Measurements from ENCODE around the gene NUMB.
"Not testable (repeated sequence)": the region's sequence is repeated elsewhere in the genome, so short reads cannot be mapped to it uniquely, and the experiment has no call there.

The NUMB gene

DNA sequence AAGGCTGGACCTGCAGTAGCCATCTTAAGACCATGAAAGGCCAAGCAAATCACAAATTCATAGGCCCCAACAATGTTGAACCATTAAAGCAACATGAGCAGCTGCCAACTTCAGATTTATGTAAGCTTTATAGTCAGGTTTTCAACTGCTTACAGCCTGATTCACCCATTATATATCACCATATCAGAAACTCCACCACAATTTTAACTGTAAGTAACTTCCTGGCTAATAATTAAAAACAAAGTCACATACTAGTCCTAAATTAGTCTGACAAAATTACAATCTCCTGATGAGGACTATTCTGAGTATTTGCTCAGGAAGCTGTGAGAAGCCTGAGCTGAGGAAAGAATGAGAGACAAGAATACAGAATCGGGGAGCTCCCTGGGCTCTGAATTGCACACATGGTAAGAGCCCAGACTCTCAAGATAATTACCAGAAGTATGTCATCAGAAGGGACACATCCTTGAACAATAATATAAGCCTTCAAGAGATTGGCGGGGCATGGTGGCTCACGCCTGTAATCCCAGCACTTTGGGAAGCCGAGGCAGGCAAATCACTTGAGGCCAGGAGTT is 55.1 kb downstream of the NUMB start:
- no peak for DNase-seq

DNA sequence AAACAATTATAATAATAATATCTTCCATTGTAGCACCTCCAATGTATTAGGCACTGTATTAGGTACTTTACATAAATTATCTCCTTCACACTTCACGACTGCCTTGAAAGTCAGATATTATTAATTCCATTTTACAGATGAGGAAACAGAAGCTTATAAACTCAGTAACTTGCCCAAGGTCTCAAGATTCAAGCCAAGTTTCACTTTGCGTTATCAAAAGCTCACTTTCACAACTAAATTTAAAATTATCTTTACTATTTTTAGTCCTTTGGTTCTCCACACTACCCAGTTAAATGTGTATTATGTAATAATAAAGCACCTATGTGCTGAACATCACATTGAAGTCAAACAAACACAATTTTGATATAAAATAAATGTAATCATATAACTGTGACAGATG is 55.8 kb downstream of the NUMB start:
- DNase-seq = no peak

DNA sequence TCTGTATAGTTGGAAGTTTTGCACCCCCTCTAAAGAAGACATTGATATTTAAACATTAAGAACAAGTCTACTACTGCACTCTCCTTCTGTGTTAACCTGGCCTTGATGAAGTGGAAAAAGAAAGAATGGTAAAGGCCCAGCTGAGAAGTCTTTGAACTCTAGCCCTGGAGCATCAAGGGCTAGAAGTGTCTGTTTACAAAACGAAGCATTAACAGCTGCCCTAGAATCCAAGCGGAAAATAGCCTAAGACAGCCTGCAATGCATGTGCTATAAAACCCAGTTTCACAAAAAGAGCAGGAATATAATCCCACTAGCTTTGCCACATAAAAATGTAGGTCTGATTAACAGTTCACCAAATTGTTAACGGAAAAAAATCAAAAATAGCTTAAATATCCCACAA is 60.5 kb downstream of the NUMB start:
- no peak for DNase-seq

DNA sequence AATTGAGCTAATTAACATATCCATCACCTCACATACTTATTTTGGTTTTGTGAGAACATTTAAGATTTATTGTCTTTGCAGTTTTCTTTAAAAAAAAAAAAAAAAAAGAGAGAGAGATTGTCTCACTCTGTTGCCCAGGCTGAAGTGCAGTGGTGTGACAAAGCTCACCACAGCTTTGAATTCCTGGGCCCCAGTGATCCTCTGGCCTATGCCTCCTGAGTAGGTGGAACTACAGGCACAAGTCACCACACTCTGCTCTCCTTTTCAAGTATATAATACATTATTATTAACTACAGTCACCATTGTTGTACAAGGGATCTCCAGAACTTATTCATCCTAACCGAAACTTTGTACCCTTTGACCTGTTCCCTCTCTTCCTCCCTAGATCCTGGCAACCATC is 64.0 kb downstream of the NUMB start:
- DNase-seq = no peak

DNA sequence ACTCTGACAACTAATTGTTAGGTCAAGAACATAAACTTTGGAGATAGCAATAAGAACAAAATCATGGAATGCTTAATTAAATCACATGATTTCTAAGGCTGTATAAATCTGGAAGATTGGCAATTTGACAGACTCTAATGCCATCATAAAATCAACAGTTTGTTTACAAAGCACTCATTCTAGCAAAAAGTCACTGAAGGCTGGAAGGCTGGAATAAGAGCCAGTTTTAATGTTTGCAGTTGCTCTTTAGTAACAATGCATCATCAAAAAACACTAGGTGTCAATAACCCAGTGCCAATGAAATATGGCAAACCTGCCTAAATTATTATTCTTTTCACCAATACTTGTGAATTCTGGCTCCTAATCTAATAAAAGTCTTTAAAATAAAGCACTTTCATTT is 65.0 kb downstream of the NUMB start:
- no peak for DNase-seq

DNA sequence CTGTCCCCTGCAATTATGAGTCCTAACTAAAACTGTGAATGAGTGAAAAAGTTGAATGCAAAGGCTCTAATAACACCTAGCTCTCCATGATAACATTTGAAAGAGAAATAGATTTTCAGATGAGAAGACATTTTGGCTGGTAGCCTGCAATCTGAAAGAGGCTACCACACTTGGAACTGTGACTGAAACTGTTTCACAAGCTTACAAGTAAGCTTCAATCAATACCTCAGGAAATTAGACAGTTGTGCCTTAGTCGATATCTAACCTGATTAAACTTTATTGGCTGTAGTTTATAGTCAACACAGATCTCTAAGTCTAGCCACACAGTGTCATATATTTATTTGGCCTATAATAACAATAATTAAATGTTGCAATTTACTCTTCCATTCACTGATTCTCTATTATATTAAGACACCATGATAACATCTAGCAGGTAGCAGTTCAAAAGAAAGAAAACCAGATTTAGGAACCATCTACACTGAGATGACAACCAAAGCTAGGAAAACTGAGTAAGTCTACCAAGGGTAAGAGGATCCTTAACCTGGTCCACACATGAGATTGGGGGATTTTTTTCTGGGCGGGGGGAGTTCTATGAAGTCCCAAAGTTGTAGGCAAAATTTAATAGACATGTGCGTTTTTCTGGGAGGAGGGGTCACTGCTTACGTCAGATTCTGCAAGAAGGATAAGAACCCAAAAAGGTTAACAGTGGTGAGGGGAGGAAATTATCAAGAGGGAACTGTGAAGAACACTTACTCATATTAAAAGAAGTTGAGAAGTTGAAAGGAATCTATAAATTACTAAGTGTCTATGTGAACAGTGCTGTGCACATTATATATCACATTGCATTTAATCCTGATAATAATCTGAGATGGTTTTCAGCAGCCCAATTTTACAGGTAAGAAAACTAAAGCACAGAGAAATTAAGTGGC is 65.8 kb downstream of the NUMB start:
- DNase-seq = no peak

DNA sequence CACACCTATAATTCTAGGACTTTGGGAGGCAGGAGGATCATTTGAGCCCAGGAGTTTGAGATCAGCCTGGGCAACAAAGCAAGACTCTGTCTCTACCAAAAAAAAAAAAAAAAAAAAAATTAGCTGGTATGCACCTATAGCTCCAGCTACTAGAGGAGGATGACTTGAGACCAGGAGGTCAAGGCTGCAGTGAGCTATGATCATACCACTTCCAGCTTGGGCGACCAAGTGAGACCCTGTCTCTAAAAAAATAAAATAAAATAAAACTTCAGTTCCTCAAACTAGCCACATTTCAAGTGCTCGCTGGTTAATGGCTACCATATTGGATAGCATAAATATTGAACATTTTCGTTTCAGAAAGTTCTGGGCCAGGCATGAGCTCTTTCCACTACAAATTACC is 70.5 kb downstream of the NUMB start:
- not testable (repeated sequence) for DNase-seq

DNA sequence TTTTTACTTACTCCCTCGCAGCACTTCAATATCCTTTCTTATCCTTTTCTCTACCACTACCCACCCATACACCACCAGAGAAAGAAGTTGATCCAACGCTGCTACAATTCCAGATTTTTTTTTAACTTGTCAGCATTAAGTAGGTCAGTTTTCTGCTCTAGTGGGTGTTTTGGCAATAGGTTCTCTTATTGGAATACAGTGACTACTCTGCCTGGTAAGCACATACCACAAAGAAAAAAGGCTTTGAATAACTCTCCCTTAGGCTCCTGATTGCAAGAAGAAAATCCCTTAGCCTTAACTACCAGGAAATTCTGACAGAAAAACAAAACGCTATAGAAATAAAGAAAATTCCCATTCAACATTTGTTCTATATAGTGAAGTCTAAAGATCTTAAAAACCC is 72.0 kb downstream of the NUMB start:
- no peak for DNase-seq

DNA sequence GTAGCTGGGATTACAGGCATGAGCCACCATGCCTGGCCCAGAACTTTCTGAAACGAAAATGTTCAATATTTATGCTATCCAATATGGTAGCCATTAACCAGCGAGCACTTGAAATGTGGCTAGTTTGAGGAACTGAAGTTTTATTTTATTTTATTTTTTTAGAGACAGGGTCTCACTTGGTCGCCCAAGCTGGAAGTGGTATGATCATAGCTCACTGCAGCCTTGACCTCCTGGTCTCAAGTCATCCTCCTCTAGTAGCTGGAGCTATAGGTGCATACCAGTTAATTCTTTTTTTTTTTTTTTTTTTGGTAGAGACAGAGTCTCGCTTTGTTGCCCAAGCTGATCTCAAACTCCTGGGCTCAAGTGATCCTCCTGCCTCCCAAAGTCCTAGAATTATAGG is 73.3 kb downstream of the NUMB start:
- not testable (repeated sequence) for DNase-seq

DNA sequence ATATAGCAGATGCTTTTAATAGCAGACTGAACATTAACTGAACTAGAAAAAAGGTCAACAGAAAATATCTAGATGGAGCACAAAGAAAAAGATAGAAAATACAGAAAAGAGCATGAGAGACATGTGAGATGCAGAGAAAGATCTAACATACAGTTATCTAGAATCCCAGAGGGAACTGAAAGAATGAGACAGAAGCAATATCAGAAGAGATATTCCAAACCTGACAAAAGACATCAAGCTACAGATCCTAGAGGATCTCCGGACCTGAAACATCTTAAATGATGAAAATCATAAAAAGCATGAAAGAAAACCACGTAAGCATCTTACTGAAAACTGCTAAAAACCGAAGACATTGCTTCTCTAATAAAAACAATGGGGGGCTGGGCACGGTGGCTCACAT is 75.0 kb downstream of the NUMB start:
- no peak for DNase-seq

DNA sequence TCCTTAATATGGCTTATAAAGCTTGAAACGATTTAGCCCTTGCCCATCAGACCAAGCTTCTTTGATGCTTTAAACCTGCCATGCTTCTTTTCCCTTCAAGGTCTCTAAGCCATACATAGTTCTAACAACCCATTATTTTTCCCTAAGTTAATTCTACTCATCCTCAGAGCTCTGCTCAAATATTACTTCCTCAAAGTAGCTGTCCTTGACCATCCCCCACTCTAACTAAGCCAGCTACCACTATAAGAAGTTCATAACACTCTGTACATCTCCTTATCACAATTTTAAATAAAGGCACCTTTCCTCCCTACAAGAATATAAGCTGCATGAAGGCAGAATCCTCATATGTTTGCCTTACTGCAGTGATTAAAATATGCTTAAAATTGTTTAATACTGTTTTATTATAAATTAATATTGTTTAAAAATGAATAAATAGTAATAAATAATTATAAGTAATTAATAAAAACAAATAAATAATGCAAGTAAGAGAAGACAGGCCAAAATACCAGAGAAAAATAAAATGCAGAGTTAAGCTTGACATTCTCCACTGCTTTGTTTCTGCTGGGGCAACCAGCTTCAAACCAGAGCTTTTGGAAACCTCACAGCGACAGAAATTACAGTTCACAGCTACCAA is 76.8 kb downstream of the NUMB start:
- no peak for DNase-seq

DNA sequence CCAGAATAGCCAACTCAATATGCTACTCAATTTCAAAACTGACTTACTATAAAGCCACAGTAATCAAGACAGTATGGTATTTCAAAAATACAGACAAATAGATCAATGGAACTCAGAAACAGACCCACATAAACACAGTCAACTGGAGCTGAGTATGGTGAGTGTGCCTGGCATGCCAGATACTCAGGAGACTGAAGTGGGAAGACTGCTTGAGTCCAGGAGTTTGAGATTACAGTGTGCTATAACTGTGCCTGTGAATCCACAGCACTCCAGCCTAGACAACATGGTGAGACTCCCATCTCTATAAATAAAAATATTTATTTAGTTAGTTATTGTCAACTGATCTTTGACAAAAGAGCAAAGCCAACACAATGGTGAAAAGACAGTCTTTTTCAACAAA is 81.8 kb downstream of the NUMB start:
- no peak for DNase-seq

DNA sequence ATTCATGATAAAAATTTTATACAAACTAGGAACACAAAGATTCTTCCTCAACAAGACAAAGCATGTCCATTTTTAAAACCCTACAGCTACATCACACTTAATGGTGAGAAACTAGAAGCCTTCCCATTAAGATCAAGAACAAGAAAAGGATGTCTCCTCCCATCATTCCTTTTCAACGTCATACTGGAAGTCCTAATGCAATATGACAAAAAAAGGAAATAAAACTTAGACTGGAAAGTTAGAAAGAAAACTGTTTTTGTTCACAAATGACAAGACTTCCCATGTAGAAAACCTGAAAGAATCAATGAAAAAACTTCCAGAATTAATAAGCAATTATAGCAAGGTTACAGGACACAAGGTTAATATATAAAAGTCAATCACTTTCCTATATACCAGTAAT is 82.5 kb downstream of the NUMB start:
- DNase-seq = no peak

DNA sequence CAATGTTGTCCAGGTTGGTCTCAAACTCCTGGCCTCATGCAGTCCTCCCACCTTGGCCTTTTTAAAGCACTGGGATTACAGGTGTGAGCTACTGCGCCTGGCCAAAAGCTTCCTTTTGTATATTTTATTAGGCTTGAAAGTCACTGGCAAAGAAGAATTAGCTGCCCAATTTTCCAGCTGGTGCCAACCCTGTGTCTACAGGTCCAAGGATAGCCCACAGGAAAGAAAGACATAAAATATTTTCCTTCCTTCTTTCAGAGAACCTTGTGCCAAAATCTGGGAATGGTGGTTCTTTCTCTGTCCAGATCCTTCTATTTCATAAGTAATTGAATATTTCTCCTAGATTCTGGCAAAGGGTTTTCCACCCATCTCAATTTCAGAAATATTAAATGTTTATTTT is 84.1 kb downstream of the NUMB start:
- no peak for DNase-seq

DNA sequence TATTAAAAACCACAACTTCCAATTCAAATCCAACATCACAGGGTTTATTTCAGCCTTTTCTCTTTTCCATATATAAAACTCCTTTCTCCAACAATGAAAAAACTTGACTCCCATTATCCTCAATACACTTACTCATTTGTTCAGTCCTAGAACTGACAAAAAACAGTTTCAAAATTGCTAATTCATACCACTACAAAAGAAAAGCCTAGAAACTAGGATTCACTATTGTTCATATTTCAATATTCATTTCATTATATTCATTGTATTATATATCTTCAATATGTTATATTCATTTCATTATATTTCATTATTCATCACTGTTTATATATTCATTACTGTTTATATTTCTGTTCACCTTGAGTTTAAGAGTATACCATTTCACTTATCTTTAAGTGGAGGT is 85.8 kb downstream of the NUMB start:
- DNase-seq = no peak

DNA sequence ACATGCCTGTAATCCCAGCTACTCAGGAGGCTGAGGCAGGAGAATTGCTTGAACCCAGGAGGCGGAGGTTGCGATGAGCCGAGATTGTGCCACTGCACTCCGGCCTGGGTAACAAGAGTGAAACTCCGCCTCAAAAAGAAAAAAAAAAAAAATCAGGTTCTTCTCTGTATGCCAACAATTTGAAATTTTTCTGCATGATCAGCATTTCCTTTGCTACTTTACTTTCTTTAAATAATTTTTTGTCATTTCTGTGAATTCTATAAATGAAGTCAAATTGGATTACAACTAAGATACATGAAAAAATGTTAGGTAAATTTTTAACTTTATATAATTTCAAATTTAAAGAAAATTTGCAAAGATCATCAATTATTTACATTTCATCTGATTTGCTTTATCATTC is 87.8 kb downstream of the NUMB start:
- no peak for DNase-seq

DNA sequence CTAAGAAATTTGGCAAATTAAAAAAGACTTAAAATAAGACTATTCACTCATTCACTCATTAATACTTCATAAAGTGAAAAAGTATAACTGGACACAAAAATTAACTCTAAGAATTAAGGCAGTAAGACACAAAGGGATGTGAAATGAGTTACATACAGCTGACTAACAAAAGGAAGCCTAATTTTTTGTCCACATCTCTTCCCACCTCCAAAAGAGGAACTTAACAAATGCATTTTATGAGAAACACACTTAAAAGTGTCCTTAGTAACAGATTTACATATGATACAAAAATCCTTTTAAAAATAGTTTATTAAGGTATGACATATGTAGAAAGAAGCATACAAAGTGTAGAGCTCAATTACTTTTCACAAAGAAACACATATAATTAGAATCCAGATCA is 88.9 kb downstream of the NUMB start:
- DNase-seq = no peak

DNA sequence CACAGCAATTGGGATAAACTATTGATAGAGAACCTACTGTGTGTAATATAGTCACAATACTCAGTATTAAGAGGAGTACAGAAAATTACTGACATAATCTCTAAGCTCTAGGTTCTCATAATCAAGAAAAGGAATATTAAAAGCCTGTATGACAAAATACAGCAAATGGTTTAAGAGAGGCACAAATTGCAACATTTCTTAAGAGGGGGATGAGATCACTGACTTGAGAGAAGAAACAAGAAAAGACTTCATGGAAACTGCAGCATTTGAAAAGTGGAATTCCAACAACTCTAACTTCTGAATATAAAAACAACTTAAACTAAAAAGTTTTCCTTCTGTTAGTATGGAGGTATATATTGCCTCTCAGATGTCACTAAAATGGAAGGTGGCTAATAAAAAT is 89.7 kb downstream of the NUMB start:
- no peak for DNase-seq

DNA sequence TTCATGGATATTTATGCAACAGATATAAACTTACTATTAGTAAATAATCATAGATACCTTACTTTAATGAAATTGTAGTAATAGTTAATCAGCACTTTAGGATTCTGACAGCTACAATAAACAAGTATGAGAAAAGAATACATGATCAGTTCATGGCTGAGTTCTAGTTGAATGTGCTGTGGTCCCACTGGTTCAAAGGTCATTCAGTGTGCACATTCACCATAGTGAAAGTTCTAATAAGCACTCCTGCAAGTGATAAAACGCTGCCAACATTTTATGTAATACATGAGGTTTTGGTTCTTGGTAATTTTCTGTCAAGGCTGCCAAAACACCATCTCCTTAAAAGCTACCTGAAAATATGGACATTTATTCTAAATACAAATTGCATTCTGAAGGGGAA is 92.6 kb downstream of the NUMB start:
- DNase-seq = no peak

DNA sequence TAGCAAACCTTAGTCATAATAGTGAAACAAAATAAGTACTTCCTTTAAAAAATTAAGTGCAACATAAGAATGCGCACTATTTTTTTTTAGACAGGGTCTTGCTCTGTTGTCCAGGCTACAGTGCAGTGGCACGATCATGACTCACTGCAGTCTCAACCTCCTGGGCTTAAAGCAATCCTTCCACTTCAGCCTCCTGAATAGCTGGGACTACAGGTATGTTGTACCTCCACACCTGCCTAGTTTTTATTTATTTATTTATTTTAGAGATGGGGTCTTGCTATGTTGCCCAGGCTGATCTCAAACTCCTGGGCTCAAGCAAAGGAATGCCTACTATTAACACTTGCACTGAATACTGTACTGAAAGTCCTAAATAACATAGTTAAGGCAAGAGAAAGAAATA is 93.8 kb downstream of the NUMB start:
- DNase-seq = no peak

DNA sequence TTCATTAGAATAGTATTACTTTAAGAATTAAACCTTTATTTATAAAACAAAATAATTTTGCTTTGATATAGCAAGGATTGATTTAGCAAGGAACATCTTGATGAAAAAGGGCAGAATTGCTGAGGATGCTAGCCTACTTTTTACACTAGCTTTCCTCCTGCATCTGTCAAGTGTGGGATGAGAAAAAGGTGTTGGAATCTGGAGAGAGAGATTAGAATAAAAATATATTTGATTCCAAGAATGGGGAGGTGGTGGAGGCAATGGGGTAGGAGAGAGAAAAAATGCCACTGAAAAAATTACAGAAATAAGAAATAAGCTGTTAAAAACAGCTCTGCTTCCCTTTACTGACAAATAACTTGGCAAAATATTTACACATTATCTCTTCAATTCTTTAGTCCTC is 98.9 kb downstream of the NUMB start:
- DNase-seq = no peak

DNA sequence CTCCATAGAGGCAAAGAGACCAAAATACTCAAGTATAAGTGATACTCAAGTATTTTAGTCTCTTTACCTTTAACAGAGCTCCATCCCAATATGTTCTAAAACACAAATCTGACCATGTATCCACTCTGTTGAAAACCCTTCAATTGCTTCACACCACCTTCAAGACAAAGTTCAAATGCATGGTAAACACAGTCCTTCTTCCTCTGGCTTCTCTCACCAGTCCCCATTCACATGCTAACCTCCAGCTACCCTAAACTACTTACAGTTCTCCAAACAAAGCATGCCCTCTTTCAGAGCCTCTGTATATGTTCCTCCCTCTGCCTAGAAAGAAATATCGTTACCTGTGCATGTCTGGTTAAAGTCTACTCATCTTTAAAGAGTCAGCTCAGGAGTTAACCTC is 100.2 kb downstream of the NUMB start:
- DNase-seq = no peak

DNA sequence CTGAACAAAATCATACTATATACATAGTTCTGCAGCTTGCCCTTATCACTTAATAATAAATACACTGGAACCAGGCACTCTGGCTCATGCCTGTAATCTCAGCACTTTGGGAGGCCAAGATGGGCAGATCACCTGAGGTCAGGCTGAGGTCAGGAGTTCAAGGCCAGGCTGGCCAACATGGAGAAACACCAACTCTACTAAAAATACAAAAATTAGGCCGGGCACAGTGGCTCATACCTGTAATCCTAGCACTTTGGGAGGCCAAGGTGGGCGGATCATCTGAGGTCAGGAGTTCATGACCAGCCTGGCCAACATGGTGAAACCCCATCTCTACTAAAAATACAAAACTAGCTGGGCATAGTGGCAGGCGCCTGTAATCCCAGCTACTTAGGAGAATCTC is 109.3 kb downstream of the NUMB start:
- not testable (repeated sequence) for DNase-seq

DNA sequence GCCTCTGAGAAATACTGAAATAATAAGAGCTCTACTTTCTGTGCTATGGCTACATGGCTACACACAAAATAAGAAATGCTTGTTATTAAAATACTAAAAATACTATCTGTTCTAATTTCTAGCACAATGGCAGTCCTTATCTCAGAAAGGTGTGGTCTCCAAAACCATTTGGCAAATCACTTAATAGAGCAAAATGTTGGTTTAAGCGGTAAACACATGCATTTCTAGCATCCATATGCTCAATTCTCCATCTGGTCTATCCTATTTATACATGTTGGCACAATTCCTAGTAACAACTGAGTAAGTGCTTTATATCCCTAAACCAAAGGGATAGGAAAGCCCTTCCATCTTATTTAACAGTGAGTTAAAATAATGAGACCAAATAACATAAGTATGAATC is 114.0 kb downstream of the NUMB start:
- no peak for DNase-seq

Measured in CD4-positive, alpha-beta T cell treated with Interleukin-10 for 1 hour (primary cell).